Esophagus muscularis mucosa (tissue), 3 donors: ENCODE results near the gene AUTS2.

Experiments
- POLR2AphosphoS5 ChIP-seq, 2 donors: sonication (generic); formaldehyde crosslinking; IDR thresholded peaks; one replicate each; pipeline ENCODE4 v1.6.1; 2017; ENCODE audit warnings: antibody characterized with exemption in 2 of 2
- TF ChIP-seq, protein P1 (sequence below), 3 experiments: fragments of 200-600 bp in 2 of 3; fragments of 450-650 bp in 1 of 3; sonication (generic) in 2 of 3; IDR thresholded peaks; one replicate each; pipeline ENCODE4 v1.5.1; 2017 to 2019; ENCODE audit warnings: antibody characterized with exemption in 3 of 3, mild to moderate bottlenecking in 2 of 3, moderate library complexity in 1 of 3

DNA sequence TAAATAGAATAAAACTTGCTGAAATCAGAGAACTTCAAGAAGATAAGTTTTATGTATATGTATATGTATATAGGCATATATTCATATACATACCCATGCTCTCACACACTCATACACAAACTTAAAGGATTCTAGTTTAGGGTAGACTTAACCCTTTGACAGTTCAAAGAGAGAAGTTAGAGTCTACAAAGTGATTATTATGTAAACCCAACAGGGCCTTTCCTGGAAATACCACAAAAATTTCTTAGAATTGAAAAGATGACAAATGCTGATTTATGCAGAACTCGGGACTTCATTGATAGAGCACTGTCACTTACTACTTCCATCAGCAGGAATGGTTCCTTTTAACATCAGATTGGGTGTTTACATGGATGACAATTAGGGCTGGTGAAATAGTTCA is 763.5 kb downstream of the AUTS2 start:
- TF ChIP-seq POLR2AphosphoS5 (IDR thresholded peaks at IDR 0.05) = no peak
- TF ChIP-seq, protein P1, sequence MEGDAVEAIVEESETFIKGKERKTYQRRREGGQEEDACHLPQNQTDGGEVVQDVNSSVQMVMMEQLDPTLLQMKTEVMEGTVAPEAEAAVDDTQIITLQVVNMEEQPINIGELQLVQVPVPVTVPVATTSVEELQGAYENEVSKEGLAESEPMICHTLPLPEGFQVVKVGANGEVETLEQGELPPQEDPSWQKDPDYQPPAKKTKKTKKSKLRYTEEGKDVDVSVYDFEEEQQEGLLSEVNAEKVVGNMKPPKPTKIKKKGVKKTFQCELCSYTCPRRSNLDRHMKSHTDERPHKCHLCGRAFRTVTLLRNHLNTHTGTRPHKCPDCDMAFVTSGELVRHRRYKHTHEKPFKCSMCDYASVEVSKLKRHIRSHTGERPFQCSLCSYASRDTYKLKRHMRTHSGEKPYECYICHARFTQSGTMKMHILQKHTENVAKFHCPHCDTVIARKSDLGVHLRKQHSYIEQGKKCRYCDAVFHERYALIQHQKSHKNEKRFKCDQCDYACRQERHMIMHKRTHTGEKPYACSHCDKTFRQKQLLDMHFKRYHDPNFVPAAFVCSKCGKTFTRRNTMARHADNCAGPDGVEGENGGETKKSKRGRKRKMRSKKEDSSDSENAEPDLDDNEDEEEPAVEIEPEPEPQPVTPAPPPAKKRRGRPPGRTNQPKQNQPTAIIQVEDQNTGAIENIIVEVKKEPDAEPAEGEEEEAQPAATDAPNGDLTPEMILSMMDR (IDR thresholded peaks at IDR 0.05) = no peak
